ENCODE results near the gene VN1R2.
"Not testable (repeated sequence)": the region's sequence is repeated elsewhere in the genome, so short reads cannot be mapped to it uniquely, and the experiment has no call there.

Gene VN1R2, protein sequence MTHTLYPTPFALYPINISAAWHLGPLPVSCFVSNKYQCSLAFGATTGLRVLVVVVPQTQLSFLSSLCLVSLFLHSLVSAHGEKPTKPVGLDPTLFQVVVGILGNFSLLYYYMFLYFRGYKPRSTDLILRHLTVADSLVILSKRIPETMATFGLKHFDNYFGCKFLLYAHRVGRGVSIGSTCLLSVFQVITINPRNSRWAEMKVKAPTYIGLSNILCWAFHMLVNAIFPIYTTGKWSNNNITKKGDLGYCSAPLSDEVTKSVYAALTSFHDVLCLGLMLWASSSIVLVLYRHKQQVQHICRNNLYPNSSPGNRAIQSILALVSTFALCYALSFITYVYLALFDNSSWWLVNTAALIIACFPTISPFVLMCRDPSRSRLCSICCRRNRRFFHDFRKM

GRCh38 chr19:53257715-53258342 lies at the start of gene VN1R2:
Gene VN1R2, plus strand, starts transcription at chr19:53258292. Its CDS starts 84 bp downstream, at chr19:53258376.
- not testable (repeated sequence) for DNase-seq (ENCODE audit: low spot score)

DNA sequence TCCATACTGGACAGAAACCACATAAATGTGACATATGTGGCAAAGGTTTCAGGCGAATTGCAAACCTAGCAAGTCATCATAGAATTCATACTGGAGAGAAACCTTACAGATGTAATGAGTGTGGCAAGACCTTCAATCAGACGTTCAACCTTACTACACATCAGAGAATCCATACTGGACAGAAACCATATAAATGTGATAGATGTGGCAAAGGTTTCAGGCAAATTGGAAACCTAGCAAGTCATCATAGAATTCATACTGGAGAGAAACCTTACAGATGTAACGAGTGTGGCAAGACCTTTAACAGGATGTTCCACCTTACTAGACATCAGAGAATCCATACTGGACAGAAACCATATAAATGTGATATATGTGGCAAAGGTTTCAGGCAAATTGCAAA lies 46.5 kb upstream of the VN1R2 start:
- not testable (repeated sequence) for DNase-seq (ENCODE audit: low spot score)

GRCh38 chr19:53212703-53213320 lies 45.3 kb upstream of the VN1R2 start:
- DNase-seq (ENCODE audit: low spot score): no peak

DNA sequence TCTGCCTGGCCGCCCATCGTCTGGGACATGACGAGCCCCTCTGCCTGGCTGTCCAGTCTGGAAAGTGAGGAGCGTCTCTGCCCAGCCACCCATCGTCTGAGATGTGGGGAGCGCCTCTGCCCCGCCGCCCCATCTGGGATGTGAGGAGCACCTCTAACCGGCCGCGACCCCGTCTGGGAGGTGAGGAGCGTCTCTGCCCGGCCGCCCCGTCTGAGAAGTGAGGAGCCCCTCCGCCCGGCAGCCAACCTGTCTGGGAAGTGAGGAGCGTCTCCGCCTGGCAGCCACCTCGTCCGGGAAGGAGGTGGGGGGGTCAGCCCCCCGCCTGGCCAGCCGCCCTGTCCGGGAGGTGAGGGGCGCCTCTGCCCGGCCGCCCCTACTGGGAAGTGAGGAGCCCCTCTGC lies 35.4 kb upstream of the VN1R2 start:
- not testable (repeated sequence) for DNase-seq (ENCODE audit: low spot score)

DNA sequence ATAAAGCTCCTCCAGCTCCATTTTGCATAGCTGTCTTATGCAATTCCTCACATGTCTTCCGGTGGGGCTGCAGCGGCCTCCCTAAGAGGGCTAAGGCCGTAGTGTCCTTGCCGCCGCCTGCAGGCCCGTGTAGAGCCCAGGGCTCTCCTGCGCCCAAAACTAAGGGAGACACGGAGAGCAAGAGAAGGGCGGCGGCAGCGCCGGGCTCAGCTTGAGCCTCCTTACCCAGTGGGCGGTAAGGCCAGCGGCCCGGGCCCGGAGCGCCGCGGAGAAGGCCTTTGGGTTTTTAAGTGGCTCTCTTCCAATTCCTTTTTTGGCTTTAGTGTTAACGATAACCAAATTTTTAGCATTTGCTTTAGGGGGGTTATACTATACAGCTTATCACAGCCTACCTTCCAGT lies 33.5 kb upstream of the VN1R2 start:
- no peak for DNase-seq (ENCODE audit: low spot score)

DNA sequence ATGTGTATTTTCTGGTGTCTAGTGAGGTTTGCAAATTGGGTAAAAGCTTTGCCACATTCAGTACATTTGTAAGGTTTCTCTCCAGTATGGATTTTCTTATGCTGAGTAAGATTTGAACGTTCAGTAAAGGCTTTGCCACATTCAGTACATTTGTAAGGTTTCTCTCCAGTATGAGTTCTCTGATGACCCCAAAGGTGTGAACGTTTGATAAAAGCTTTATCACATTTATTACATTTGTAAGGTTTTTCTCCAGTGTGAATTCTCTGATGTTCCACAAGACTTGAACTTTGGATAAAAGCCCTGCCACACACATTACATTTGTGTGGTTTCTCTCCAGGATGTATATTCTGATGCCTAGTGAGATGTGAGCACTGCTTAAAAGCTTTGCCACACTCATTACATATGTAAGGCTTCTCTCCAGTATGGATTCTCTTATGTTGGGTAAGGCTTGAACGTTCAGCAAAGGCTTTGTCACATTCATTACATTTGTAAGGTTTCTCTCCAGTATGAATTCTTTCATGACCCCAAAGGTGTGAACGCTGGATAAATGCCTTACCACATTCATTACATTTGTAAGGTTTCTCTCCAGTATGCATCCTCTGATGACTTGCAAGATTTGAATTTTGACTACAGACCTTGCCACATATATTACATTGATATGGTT lies 20.8 kb upstream of the VN1R2 start:
- DNase-seq (ENCODE audit: low spot score): no peak

DNA sequence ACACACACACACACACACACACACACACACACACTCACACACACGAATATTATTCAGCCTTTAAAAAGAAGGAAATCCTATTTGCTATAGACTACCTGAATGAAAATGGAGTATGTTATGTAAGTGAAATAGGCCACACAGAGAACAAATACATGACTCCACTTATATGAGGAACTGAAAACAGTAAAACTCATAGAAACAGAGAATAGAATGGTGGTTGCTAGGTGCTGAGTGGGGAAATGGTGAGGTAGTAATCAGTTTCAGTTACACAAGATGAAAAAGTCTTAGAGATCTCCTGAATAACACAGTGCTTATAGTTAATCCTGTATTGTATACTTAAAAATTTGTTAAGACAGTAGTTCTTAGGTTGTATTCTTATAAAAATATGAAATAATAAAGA lies 11.6 kb upstream of the VN1R2 start:
- no peak for DNase-seq (ENCODE audit: low spot score)

DNA sequence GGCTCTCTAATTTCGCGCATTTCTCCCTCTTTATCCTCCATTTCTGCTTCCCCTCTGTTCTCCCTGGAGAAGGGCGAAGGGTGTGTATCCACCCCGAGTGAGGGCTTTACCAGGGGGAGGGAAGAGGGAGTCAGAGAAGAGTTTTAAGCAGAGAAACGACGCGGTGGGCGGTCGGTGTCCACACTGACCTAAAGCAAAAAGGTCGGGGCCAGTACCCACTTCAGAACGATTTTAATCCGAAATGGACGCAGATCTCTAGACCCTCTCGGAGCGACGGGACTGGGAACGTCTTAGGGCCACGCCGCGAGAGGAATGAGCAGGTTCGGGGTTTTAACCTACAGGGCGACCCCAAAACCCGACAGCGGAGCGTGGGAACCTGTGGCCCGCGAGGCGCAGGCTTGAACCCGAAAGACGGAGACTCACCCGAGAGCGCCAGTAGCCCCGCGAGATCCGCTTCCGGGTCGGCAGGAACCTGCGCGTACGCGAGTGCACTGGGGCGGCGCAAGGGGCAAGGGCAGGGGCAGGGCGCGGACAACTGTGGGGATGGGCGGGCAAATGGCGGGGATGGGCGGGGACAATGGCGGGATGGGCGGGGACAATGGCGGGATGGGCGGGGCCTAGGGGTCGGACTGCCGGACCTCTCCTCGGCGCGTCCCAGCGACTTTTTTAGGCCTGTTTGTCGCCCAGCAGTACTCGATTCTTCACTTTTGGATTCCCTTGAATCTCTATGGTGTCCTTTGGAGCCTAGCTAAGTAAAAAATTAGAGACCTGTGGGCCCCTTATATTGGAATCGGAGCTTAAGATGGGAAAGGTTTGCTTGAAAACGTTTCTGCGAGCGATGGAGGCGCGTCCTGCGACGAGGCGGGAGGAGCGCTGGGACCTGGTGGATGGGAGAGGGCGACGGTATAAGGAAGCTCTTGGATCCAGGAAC lies 3.4 kb upstream of the VN1R2 start, which contains the start of gene ZNF677:
TSS of gene ZNF677 (minus strand) at position 463 of the 931 bp plus-strand sequence. CDS start 3,323 bp downstream, outside the sequence.
- peak; percentile 64 for DNase-seq (ENCODE audit: low spot score)

DNA sequence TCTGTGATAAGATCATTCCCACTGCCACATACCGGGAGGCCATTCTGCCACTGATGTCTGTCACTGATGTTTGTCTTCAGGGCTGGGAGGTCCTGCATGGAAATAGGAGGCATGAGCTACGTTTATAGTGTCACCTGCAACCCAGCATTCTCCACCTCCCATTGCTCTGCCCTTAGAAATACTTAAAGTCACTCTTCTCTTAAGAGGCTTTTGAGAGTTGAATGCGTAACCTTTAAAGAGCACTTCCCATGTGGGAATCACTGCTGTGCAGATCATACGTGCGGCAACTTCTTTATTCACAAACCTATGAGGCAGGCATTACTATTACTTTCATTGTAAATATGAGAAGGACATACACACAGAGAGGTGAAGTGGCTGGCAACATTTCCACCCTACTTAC lies 9.5 kb downstream of the VN1R2 start, which contains the start of gene VN1R4:
TSS of gene VN1R4 (minus strand) at position 101 of the 400 bp plus-strand sequence. CDS start at position 43, 58 bp downstream.
- not testable (repeated sequence) for DNase-seq (ENCODE audit: low spot score)

DNA sequence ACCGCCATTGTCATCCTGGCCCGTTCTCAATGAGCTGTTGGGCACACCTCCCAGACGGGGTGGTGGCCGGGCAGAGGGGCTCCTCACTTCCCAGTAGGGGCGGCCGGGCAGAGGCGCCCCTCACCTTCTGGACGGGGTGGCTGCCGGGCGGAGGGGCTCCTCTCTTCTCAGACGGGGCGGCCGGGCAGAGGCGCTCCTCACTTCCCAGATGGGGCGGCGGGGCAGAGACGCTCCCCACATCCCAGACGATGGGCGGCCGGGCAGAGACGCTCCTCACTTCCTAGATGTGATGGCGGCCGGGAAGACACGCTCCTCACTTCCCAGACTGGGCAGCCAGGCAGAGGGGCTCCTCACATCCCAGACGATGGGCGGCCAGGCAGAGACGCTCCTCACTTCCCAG lies 11.8 kb downstream of the VN1R2 start:
- not testable (repeated sequence) for DNase-seq (ENCODE audit: low spot score)

DNA sequence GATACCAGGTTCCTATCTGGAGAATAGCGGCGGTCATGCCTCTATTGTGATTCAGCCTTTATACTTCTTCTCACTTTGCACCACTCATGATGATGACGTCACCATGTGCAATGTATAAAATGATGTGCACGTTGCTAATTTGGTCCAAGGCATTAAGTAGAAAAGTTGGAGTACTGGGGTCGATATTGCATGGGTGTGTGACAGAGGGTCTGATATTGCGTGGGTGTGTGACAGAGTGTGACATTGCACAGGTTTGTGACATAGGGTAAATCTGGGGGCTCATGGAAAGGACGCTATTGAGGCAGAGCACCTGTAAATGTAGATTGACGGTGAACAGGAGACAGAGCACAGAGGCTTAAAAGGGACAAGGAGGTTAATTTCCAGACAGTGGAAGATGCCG lies 14.0 kb downstream of the VN1R2 start:
- DNase-seq (ENCODE audit: low spot score): no peak

- DNase-seq (ENCODE audit: low spot score): no peak
These were observed 17.4 kb downstream of the VN1R2 start for GRCh38 chr19:53275480-53275879.

GRCh38 chr19:53281947-53282346 lies 23.9 kb downstream of the VN1R2 start:
- DNase-seq (ENCODE audit: low spot score): not testable (repeated sequence)

DNA sequence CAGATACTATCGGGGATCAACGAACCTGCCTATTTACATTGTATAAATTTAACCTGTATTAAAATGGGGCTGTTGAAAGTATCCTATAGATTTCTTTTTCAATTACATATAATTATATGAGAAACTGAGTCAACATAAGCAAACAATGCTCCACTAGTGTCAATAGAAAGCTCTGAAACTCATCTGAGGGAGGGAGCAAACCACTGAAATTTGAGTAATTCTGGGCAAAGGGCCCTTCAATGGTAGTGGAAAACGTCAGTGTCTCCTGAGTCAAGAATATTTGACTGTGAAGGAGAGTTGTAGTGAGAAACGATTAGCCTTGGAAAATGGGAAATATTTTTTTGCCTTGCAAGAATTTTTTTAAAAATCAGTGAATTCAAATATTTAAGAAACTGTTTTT lies 27.0 kb downstream of the VN1R2 start:
- DNase-seq (ENCODE audit: low spot score): no peak

- no peak for DNase-seq (ENCODE audit: low spot score)
These were observed 32.9 kb downstream of the VN1R2 start for GRCh38 chr19:53290758-53291549.

GRCh38 chr19:53294786-53295441 lies 36.8 kb downstream of the VN1R2 start:
- no peak for DNase-seq (ENCODE audit: low spot score)

GRCh38 chr19:53301341-53301740 lies 43.2 kb downstream of the VN1R2 start:
- DNase-seq (ENCODE audit: low spot score): not testable (repeated sequence)

GRCh38 chr19:53308339-53308811 lies 50.3 kb downstream of the VN1R2 start:
- DNase-seq (ENCODE audit: low spot score): no peak
